Cardiac fibroblast (primary cell): ENCODE data around the gene PTGFRN.
A peak's percentile ranks its signal among the peaks of the same experiment; 100 is the strongest.

ENCODE experiments used
- DNase-seq, 2 donors: peaks; one replicate each; pipeline versions ENCODE4 v3.0.0 to v3.0.0-alpha.2; 2010; ENCODE audit warnings: low read depth in 2 of 2
- H3K4me3 ChIP-seq, 2 donors: replicated peaks in 1 of 2; 1 replicate in 1 of 2; 2 replicates in 1 of 2; pipeline ENCODE4 v1.5.1; 2011; ENCODE audit warnings: low read depth in 2 of 2, low read length in 2 of 2, mild to moderate bottlenecking in 2 of 2, moderate library complexity in 1 of 2
- TF ChIP-seq, protein P1 (sequence below): IDR thresholded peaks from one replicate; pipeline ENCODE4 v1.5.1; 2011; ENCODE audit warnings: low read depth, mild to moderate bottlenecking, low read length, inconsistent platforms

PTGFRN gene

DNA sequence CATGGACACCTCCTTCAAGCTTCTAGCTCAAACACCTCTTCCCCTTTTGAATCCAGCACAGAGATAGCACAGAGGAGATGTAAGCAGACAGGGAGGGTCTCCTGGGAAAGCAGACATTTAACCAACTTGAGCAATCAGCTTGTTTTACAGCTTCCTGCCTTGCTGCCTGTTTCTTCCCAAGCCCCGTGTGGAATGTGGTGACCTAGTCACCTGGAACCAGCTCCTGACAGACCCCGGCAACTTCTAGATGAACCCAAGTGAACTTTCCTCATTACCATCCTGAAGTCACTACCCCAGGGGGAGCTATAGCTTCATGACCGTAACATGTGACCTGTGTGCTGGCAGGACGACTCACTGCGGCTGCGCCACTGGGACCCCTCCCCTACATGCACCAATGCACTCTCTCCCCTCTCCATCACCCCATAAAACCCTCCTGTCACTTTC lies 126.3 kb downstream of the PTGFRN start:
- no peak overlapping the region for H3K4me3 ChIP-seq
- DNase-seq = peak; percentile 16 to 36
- TF ChIP-seq, protein P1, sequence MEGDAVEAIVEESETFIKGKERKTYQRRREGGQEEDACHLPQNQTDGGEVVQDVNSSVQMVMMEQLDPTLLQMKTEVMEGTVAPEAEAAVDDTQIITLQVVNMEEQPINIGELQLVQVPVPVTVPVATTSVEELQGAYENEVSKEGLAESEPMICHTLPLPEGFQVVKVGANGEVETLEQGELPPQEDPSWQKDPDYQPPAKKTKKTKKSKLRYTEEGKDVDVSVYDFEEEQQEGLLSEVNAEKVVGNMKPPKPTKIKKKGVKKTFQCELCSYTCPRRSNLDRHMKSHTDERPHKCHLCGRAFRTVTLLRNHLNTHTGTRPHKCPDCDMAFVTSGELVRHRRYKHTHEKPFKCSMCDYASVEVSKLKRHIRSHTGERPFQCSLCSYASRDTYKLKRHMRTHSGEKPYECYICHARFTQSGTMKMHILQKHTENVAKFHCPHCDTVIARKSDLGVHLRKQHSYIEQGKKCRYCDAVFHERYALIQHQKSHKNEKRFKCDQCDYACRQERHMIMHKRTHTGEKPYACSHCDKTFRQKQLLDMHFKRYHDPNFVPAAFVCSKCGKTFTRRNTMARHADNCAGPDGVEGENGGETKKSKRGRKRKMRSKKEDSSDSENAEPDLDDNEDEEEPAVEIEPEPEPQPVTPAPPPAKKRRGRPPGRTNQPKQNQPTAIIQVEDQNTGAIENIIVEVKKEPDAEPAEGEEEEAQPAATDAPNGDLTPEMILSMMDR = no peak

DNA sequence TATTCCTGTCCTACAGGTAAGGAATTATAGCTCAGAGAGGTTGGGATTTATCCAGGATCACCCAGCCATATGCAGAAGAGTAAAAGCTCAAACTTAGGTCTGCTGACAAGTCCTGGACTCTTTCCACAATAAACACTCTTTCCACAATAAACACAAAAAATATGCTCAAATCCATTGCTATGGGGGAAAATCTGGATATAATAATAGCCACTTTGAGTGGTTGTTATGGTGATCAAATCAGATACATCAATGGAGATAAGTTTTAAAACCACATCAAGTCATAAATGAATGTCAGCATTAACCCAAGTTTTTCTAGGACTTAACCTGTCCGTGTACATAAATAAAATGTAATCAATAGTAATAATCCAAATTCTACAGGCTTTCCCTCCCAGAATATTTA lies 128.1 kb downstream of the PTGFRN start:
- TF ChIP-seq, protein P1 = no peak
- no peak for DNase-seq
- no peak overlapping the region for H3K4me3 ChIP-seq

DNA sequence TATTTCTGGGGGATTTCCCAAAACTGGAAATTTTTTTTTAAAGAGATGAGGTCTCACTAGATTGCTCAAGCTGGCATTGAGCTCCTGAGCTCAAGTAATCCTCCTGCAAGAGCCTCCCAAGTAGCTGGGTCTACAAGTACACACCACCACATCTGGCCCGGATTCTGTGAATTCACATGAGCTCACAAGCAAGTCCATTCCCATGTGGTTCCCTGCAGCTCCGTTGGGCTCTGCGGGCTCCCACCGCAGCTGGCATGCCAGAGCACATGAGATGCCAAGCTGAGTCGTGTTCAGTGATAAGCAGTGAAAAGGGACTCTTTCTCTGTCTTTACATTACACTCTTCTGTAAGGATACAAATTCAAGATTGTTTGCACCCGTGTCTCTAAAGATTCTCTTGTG lies 128.5 kb downstream of the PTGFRN start:
- no peak for DNase-seq
- no peak overlapping the region for H3K4me3 ChIP-seq
- TF ChIP-seq, protein P1 = no peak
